K562 (cell line): ENCODE measurements around the gene SHROOM3. TPM values are rescaled to one million over a fixed set of nuclear protein-coding genes. Genes with fewer than 3 reads are reported as not detected.

Experiments
- ATAC-seq: fragments of 200-7000 bp; cut with Tn5 transposase; 3 replicates; pipeline ENCODE4 v1.9.1; 2020; ENCODE audit warnings: moderate library complexity
- BruUV-seq: library from RNA; stranded (reverse); fragments of 400-500 nt; replicated peaks from 2 replicates; lab custom pipeline; 2021; lab: Mats Ljungman, UMichigan
- CTCF ChIA-PET: fragments of 300-600 bp; formaldehyde crosslinking; extraction: SDS; loops from one replicate; lab custom pipeline; 2021; ENCODE audit warnings: low intra/inter-chr PET ratio; lab: Yijun Ruan, JAX
- POLR2A ChIA-PET: fragments of 300-600, 350-650 bp; sonication (Branson Sonifier 250); formaldehyde crosslinking; extraction: SDS; loops from one replicate; lab custom pipeline; 2021; ENCODE audit warnings: antibody characterized with exemption, inconsistent platforms; lab: Yijun Ruan, JAX
- DNase-seq, 4 experiments: peaks; one replicate each; pipeline versions ENCODE4 v3.0.0 to v3.0.0-alpha.2; 2011 to 2018; ENCODE audit warnings: low spot score in 3 of 4, mixed read lengths in 3 of 4; ENCODE audit errors: extremely low read depth in 1 of 4
- FAIRE-seq: peaks from 2 replicates; lab custom pipeline; 2011; peaks lifted over from hg19 to GRCh38; lab: Jason Lieb, UNC
- H2AFZ ChIP-seq: 2 replicates; pipeline ENCODE4 v1.6.0; 2011; ENCODE audit warnings: low read depth, low read length, control low read depth, inconsistent platforms
- H3K27ac ChIP-seq: fragments of 200-600 bp; 3 replicates; pipeline ENCODE4 v1.8.0; 2011; ENCODE audit warnings: low read depth, mild to moderate bottlenecking, control low read depth, inconsistent platforms, low read length, moderate library complexity, mixed read lengths; ENCODE audit errors: extremely low read depth
- H3K27me3 ChIP-seq, 2 experiments: fragments of 300-600 bp in 1 of 2; 2 replicates in 1 of 2; 3 replicates in 1 of 2; pipeline versions ENCODE4 v1.6.0 to v1.8.0; 2011; ENCODE audit warnings: inconsistent platforms in 2 of 2, low read length in 2 of 2, mild to moderate bottlenecking in 1 of 2, mixed read lengths in 1 of 2, moderate library complexity in 1 of 2; ENCODE audit not compliant: control insufficient read depth in 2 of 2, insufficient read depth in 2 of 2
- H3K36me3 ChIP-seq: fragments of 300-600 bp; 3 replicates; pipeline ENCODE4 v1.8.0; 2011; ENCODE audit warnings: mild to moderate bottlenecking, low read length, inconsistent platforms; ENCODE audit not compliant: control insufficient read depth, insufficient read depth
- H3K4me1 ChIP-seq, 2 experiments: fragments of 200-600 bp in 1 of 2; replicated peaks in 1 of 2; 2 replicates in 1 of 2; 3 replicates in 1 of 2; pipeline versions ENCODE4 v1.5.1 to v1.8.0; 2011; ENCODE audit warnings: inconsistent platforms in 2 of 2, low read length in 2 of 2, mild to moderate bottlenecking in 1 of 2, mixed read lengths in 1 of 2, moderate library complexity in 1 of 2; ENCODE audit not compliant: control insufficient read depth in 2 of 2, insufficient read depth in 2 of 2
- H3K4me2 ChIP-seq: 2 replicates; pipeline ENCODE4 v1.6.1; 2011; ENCODE audit warnings: low read length, control low read depth, inconsistent platforms, mixed read lengths; ENCODE audit not compliant: insufficient read depth
- H3K4me3 ChIP-seq: fragments of 200-600 bp; sonication (generic), shearing (Covaris generic); 2 replicates; pipeline ENCODE4 v1.5.1; 2016; ENCODE audit warnings: control low read depth, inconsistent platforms
- H3K79me2 ChIP-seq: fragments of 200-600 bp; 3 replicates; pipeline ENCODE4 v1.8.0; 2011; ENCODE audit warnings: low read length, inconsistent platforms; ENCODE audit not compliant: control insufficient read depth, insufficient read depth
- H3K9ac ChIP-seq, 2 experiments: 2 replicates each; pipeline versions ENCODE4 v1.6.0 to v1.6.1; 2011; ENCODE audit warnings: low read depth in 2 of 2, low read length in 2 of 2, control low read depth in 1 of 2, inconsistent platforms in 1 of 2, mild to moderate bottlenecking in 1 of 2, mixed read lengths in 1 of 2; ENCODE audit not compliant: insufficient read depth in 1 of 2
- H3K9me1 ChIP-seq: one replicate; pipeline ENCODE4 v1.6.0; 2011; ENCODE audit warnings: inconsistent platforms, mild to moderate bottlenecking, low read length, moderate library complexity; ENCODE audit not compliant: control insufficient read depth, insufficient read depth
- H3K9me3 ChIP-seq: replicated peaks from 2 replicates; pipeline ENCODE4 v1.5.1; 2011; ENCODE audit warnings: low read depth, low read length, inconsistent platforms; ENCODE audit not compliant: control insufficient read depth, insufficient read depth
- H4K20me1 ChIP-seq: replicated peaks from 2 replicates; pipeline ENCODE4 v1.6.1; 2011; ENCODE audit warnings: low read length, inconsistent platforms, mixed read lengths; ENCODE audit not compliant: control insufficient read depth, insufficient read depth
- GABPA ChIP-seq: fragments of 200-800 bp; sonication (Bioruptor generic); conservative IDR thresholded peaks from 2 replicates; pipeline ENCODE4 v1.6.1; 2016; ENCODE audit warnings: low read depth, missing genetic modification characterization, missing compliant biosample characterization
- GTF2F1 ChIP-seq: IDR thresholded peaks from 2 replicates; pipeline ENCODE4 v1.6.1; 2011; ENCODE audit warnings: low read depth, low read length, improper control_type of control experiment
- HDAC3 ChIP-seq: fragments of 450-650 bp; IDR thresholded peaks from 2 replicates; pipeline ENCODE4 v1.6.1; 2018; ENCODE audit warnings: borderline replicate concordance, mild to moderate bottlenecking, moderate library complexity; ENCODE audit not compliant: partially characterized antibody
- HOMEZ ChIP-seq: fragments of 250-450 bp; sonication (Bioruptor Pico); IDR thresholded peaks from 2 replicates; pipeline ENCODE4 v1.4.0; 2020; ENCODE audit warnings: mild to moderate bottlenecking, moderate library complexity
- KAT2B ChIP-seq: IDR thresholded peaks from one replicate; pipeline ENCODE4 v1.6.1; 2012; ENCODE audit warnings: low read depth, mild to moderate bottlenecking, control low read depth, inconsistent platforms, low read length, moderate library complexity
- MED1 ChIP-seq: sonication (generic); formaldehyde crosslinking; IDR thresholded peaks from 2 replicates; pipeline ENCODE4 v1.8.1; 2023; ENCODE audit warnings: missing genetic modification reagents, borderline replicate concordance
- RB1 ChIP-seq: fragments of 450-650 bp; IDR thresholded peaks from 2 replicates; pipeline ENCODE4 v1.6.1; 2017; ENCODE audit warnings: low read depth, mild to moderate bottlenecking
- RBM34 ChIP-seq: fragments of 200-400 bp; formaldehyde crosslinking; IDR thresholded peaks from 2 replicates; pipeline ENCODE4 v1.6.1; 2018; ENCODE audit warnings: low read length, borderline replicate concordance; ENCODE audit not compliant: insufficient read depth
- SMARCA4 ChIP-seq: fragments of 450-650 bp; IDR thresholded peaks from 2 replicates; pipeline ENCODE4 v1.6.1; 2016
- ZNF217 ChIP-seq: sonication (generic); formaldehyde crosslinking; IDR thresholded peaks from 2 replicates; pipeline ENCODE4 v1.8.0; 2022; ENCODE audit warnings: mild to moderate bottlenecking, missing genetic modification reagents
- ZNF274 ChIP-seq: IDR thresholded peaks from 2 replicates; pipeline ENCODE4 v1.6.1; 2011; ENCODE audit warnings: low read depth, mild to moderate bottlenecking, low read length, moderate library complexity, borderline replicate concordance
- WGBS: fragments of 100-300 bp; shearing (Covaris generic); methylation state at CpG from one replicate; pipeline ENCODE4 v1.1.6; 2016; ENCODE audit warnings: low coverage, mixed read lengths; ENCODE audit not compliant: insufficient coverage; ENCODE audit errors: missing lambda C conversion rate; 5-methylcytosine and 5-hydroxymethylcytosine counted together
- in situ Hi-C: fragments of 300-500 bp; cut with MboI; formaldehyde crosslinking; loops from 4 replicates; pipeline ENCODE4 v1.15.0; 2018; ENCODE audit warnings: inconsistent platforms, mixed read lengths
- intact Hi-C: fragments of 100-400 bp; cut with micrococcal nuclease; formaldehyde crosslinking; loops from 2 replicates; pipeline ENCODE4 v1.14.2; 2022
- polyA plus RNA-seq, 8 experiments: library from polyadenylated mRNA; depleted of rRNA in 4 of 8; stranded (reverse) in 5 of 8; unstranded in 3 of 8; fragments of >200 nt; fragmentation: Nextera tagmentation in 2 of 8; fragmentation: Illumina TruSeq in 1 of 8; extraction: Ambion mirVana in 2 of 8; extraction: Trizol in 1 of 8; gene quantifications; 2 replicates each; pipeline versions ENCODE4 v1.2.1 to v1.2.3, GENCODE V29; 2011 to 2014; ENCODE audit warnings: inconsistent platforms in 1 of 8, missing spikeins in 1 of 8
- total RNA-seq, 7 experiments: library from RNA; depleted of rRNA in 6 of 7; stranded (reverse); fragments of >200 nt in 6 of 7; fragmentation: Illumina TruSeq in 2 of 7; extraction: Trizol in 2 of 7; gene quantifications; 2 replicates each; pipeline versions ENCODE4 v1.2.1 to v1.2.3, GENCODE V29; 2011 to 2021; ENCODE audit warnings: low replicate concordance in 1 of 7

The SHROOM3 gene
- total and polyA plus RNA-seq, 9 of the 15 experiments (the other 6 are each of a cell fraction or from before 2014, with no cell fraction given): 0.01 to 0.07 TPM; not detected in 7

- 0% methylated on average over 1 of the region's 1 CpG for WGBS
- CTCF ChIA-PET: no interaction called here
- no peak overlapping the region for H3K4me2 ChIP-seq
Observed at GRCh38 chr4:76589402-76589801, 154.4 kb downstream of the SHROOM3 start.

More at GRCh38 chr4:76589402-76589801, 154.4 kb downstream of the SHROOM3 start:
- Histone ChIP-seq H3K27ac (no peak overlapping the region), H4K20me1 (0 out of 2 replicates have a peak, but pooled peaks cover 3% of the 10 kb centered on the region), H2AFZ (no peak overlapping the region), H3K9me1 (no peaks in the 10 kb centered on the region), H3K36me3 (no peaks in the 10 kb centered on the region), H3K27me3 (peaks cover 18 to 35% of the 10 kb centered on the region in 2 experiments; a peak in 4 of 5 replicates), H3K9me3 (no peaks in the 10 kb centered on the region), H3K9ac (no peak overlapping the region), H3K79me2 (no peaks in the 10 kb centered on the region), H3K4me1 (peaks cover 0 to 6% of the 10 kb centered on the region in 2 experiments; a peak in 2 of 5 replicates), H3K4me3 (no peak overlapping the region)
- no TSS peak for BruUV-seq
- in situ Hi-C loops: no loop called here
- ATAC-seq: no peak
- DNase-seq: no peak
- no peak for FAIRE-seq
- no peak for TF ChIP-seq KAT2B
- no peak for TF ChIP-seq ZNF274
- TF ChIP-seq MED1: no peak
- TF ChIP-seq ZNF217 (CRISPR knock-in tag): no peak
- no peak for TF ChIP-seq SMARCA4
- no peak for TF ChIP-seq RBM34
- no peak for TF ChIP-seq GTF2F1
- no peak for TF ChIP-seq HOMEZ
- TF ChIP-seq RB1: no peak
- no peak for TF ChIP-seq HDAC3
- TF ChIP-seq GABPA (tag): no peak
- intact Hi-C loops: no loop called here
- POLR2A ChIA-PET: interaction anchor here (0.6 to 0.9 kb wide), 2 partner anchors 26 to 384 kb away, joined by 3 to 4 read pairs; no protein-coding TSS in a partner anchor
